ENCODE data around the gene PRKCA. TPM values are rescaled to one million over a fixed set of nuclear protein-coding genes. Genes with fewer than 3 reads are reported as not detected.

PRKCA gene
- total and polyA plus RNA-seq, 10 of the 15 experiments (the other 5 are each of a cell fraction or from before 2014, with no cell fraction given), result 0.11 to 14.6 (median 0.72) TPM

- 31% methylated on average over 7 of the region's 7 CpGs for WGBS (ENCODE audit: insufficient coverage, insufficient replicate concordance, low lambda C conversion rate, missing lambda C conversion rate)
- Histone ChIP-seq H3K36me3 (ENCODE audit: control insufficient read depth in 2 of 2, insufficient read depth in 2 of 2, low read length in 1 of 2) (no peaks in the 10 kb centered on the region), H3K4me1 (ENCODE audit: control insufficient read depth, insufficient read depth, low read length) (no peaks in the 10 kb centered on the region), H3K9ac (ENCODE audit: control insufficient read depth, insufficient read depth, low read length) (no peak overlapping the region), H2AFZ (ENCODE audit: control insufficient read depth, low read depth, low read length) (no peak overlapping the region), H3K27ac (ENCODE audit: control insufficient read depth, insufficient read depth) (no peak overlapping the region), H3K9me3 (replicated peaks; ENCODE audit: control insufficient read depth, insufficient read depth, low read length) (no peaks in the 10 kb centered on the region), H3K27me3 (replicated peaks in 1 of 2; ENCODE audit: control insufficient read depth in 2 of 2, insufficient read depth in 2 of 2, low read length in 1 of 2) (no peaks in the 10 kb centered on the region), H4K20me1 (ENCODE audit: control insufficient read depth, insufficient read depth) (no peaks in the 10 kb centered on the region), H3K79me2 (ENCODE audit: control insufficient read depth, insufficient read depth, low read length) (no peaks in the 10 kb centered on the region), H3K4me2 (ENCODE audit: control insufficient read depth, insufficient read depth) (no peak overlapping the region), H3K4me3 (no peak overlapping the region)
- ChIA-PET POLR2A (no interaction called here), RAD21 (ENCODE audit: unreplicated experiment) (no interaction called here), CTCF (no interaction called here), SMC1A (ENCODE audit: uncharacterized antibody, unreplicated experiment) (interaction anchor here (1.4 kb wide), 1 partner anchor 10 kb away, joined by 5 read pairs; no protein-coding TSS in a partner anchor)
- FAIRE-seq (no peak), ATAC-seq (no peak), DNase-seq (ENCODE audit: low read depth, low spot score) (no peak)
- BruUV-seq (replicated peaks), result no TSS peak
- in situ Hi-C loops (cut with MboI), result no loop called here
- intact Hi-C loops (cut with micrococcal nuclease; ENCODE audit: unreplicated experiment), result no loop called here
- TF ChIP-seq LARP7 (IDR thresholded peaks at IDR 0.05) (no peak), KAT2A (conservative IDR thresholded peaks at IDR 0.05; ENCODE audit: control insufficient read depth, low read depth, low read length) (no peak), CBX3 (IDR thresholded peaks at IDR 0.05; ENCODE audit: borderline replicate concordance, low read depth) (no peak), CEBPZ (IDR thresholded peaks at IDR 0.05; ENCODE audit: low read depth, low read length) (no peak), GATAD2B (conservative IDR thresholded peaks at IDR 0.05; ENCODE audit: low read depth) (no peak), ZBTB40 (IDR thresholded peaks at IDR 0.05; ENCODE audit: borderline replicate concordance) (no peak), TAF1 (IDR thresholded peaks at IDR 0.05; ENCODE audit: borderline replicate concordance, low read depth, low read length) (no peak), PAX5 (IDR thresholded peaks at IDR 0.05; ENCODE audit: borderline replicate concordance, low read depth, low read length) (no peak), IKZF2 (IDR thresholded peaks at IDR 0.05) (no peak), POLR2AphosphoS5 (IDR thresholded peaks at IDR 0.05; ENCODE audit: low read length) (no peak), TCF3 (IDR thresholded peaks at IDR 0.05; ENCODE audit: borderline replicate concordance, insufficient read depth, low read depth, low read length) (no peak), FOS (IDR thresholded peaks at IDR 0.05; ENCODE audit: borderline replicate concordance, extremely low read depth, insufficient read length) (no peak), NRF1 (conservative IDR thresholded peaks at IDR 0.05; ENCODE audit: low read depth, low read length) (no peak), RELA (IDR thresholded peaks at IDR 0.05; ENCODE audit: borderline replicate concordance, partially characterized antibody) (no peak), POLR2A (IDR thresholded peaks at IDR 0.05; ENCODE audit: low read depth, low read length) (no peak)
Observed at GRCh38 chr17:66552371-66552770, 250.0 kb downstream of the PRKCA start.

Data from GM12878 (cell line).